ENCODE data around the gene CRACDL.

- TF ChIP-seq POLR2A (IDR thresholded peaks at IDR 0.05) (no peak), CTCF (IDR thresholded peaks at IDR 0.05) (no peak)
Observed at GRCh38 chr2:98826856-98827255, 109.2 kb downstream of the CRACDL start.
